NCI-H748 treated with DMSO at 0.1 percent for 48 hours (cell line): ENCODE measurements around the gene GALNT1.
A peak's percentile ranks its signal among the peaks of the same experiment; 100 is the strongest.

Experiments
- DNase-seq: peaks from one replicate; lab custom pipeline; 2025; lab: John Stamatoyannopoulos, UW

Gene GALNT1

GRCh38 chr18:35673682-35674081 is 92.1 kb downstream of the GALNT1 start:
- no peak for DNase-seq

DNA sequence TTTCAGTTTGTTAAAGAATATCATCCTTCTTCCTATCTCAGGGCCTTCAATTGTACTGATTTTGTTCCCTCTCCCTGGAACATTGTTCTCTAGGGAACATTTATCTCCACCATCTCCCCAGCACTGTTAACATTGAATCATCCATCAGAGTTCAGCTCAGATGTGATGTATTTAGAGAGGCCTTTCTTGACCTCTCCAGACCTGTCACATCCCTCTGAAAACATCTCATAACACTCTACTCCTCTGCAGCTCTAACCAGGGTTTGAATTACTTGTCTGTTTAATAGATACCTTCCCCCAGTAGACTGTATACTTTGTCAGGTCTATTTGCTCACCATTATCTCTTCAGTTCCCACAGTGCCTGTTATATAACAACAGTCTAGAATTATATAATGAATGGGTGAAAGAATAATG is 98.6 kb downstream of the GALNT1 start:
- peak; percentile 87 for DNase-seq

DNA sequence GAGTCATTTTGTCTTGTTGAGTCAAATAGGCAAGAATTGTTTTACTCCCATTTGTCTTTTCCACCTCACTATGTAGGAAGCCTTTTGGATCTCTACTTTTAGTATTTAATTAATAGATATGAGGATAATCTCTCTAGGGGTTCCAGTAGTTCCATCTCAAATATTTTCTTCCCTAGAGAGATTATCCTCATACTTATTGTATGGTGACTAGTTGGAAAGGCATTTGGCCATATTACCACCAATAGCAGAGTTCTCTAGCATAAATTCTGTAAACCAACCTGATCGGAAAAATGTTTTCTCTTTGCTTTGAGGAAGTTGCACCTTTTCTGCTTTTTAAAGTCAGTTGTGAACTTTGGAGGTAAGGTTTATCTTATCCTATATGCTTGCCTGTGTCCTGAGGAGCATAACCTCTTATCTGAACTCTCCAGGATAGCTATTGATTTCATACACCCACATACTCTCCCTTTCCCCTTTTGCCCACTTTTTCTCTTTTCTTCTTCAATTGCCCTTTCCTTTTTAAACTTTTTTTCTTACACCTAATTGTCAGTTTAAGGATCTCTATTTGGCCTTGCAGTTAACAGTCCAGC is 100.8 kb downstream of the GALNT1 start:
- no peak for DNase-seq

DNA sequence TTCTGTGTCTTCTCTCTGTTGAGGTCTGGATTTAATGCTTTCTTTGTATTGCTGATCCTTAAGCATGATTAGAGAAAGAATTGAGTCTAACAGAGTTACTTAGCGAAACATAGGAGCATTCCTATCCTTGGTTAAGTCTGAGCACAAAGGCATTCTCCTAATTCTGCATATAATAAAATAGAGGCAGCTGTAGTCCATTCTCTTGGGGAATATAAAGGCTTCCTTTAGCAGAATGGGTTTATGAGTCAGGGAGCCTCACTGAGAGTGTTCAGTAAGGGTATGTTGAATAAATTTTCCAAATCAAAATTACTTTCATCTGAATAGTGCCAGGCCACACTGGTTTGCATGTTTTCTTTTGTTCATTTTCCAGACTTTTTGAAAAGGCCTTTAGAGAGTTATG is 101.5 kb downstream of the GALNT1 start:
- no peak for DNase-seq

DNA sequence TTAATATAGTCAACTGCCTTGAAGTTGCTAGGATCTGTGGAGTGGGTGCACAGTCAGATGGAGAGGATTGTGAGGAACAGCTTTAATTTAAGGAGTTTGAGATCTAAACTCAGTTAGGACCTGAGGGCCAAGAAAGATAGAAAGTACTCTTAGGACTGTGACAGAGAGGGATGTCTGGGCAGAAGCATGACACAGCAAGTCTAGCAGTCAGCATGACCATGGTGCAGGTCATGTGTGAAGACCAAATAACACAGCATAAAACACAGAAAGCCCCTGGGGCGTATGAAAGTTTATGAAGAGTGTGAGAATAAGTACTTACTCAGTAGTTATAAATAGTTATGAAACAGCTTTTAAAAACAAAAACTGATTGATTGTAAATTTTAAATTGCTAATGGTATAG is 107.2 kb downstream of the GALNT1 start:
- no peak for DNase-seq

DNA sequence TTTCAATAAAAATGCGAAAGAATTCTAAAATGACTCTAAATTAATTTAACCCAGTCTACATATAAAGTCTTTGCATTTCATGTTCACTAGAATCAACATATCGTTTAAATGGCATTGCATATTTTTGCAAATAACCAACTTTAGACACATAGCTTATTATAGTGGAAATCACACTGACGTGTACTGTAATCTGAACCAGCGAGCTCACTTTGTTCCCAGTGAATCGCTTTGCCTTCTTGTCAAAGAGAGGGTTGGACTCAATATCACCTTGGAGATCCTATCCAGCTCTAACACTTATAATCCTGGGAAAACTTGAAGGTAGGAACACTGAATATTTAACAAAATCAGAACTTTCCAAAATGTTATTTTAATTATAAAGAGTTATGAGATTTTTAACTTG is 108.2 kb downstream of the GALNT1 start:
- DNase-seq, result no peak

- no peak for DNase-seq
These were observed 110.1 kb downstream of the GALNT1 start for GRCh38 chr18:35691625-35692024.

DNA sequence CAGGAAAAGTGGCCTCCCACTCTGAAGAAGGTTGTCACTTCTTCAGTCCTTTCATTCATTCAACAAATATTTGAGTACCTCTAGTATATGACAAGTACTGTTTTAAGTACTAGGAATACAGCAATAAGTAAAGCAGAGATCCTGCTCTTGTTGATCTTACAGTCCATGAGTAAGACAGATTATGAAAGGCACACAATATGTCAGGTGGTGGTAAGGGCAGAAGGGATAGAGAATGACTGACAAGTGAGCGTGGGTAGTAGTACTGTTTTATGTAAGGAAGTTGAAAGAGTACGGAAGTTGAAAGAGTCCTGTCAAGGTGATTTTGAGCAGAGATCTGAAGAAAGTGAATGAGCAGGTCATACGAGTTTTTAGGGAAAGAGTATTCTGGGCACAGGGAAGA is 111.3 kb downstream of the GALNT1 start:
- no peak for DNase-seq

GRCh38 chr18:35693829-35694228 is 112.3 kb downstream of the GALNT1 start:
- no peak for DNase-seq

GRCh38 chr18:35694808-35695207 is 113.3 kb downstream of the GALNT1 start:
- no peak for DNase-seq

- DNase-seq, result no peak
These were observed 113.8 kb downstream of the GALNT1 start for GRCh38 chr18:35695384-35695783.

GRCh38 chr18:35695803-35696202 is 114.3 kb downstream of the GALNT1 start:
- DNase-seq, result no peak

- no peak for DNase-seq
These were observed 114.8 kb downstream of the GALNT1 start for GRCh38 chr18:35696307-35696706.

GRCh38 chr18:35697869-35698268 is 116.3 kb downstream of the GALNT1 start:
- no peak for DNase-seq

DNA sequence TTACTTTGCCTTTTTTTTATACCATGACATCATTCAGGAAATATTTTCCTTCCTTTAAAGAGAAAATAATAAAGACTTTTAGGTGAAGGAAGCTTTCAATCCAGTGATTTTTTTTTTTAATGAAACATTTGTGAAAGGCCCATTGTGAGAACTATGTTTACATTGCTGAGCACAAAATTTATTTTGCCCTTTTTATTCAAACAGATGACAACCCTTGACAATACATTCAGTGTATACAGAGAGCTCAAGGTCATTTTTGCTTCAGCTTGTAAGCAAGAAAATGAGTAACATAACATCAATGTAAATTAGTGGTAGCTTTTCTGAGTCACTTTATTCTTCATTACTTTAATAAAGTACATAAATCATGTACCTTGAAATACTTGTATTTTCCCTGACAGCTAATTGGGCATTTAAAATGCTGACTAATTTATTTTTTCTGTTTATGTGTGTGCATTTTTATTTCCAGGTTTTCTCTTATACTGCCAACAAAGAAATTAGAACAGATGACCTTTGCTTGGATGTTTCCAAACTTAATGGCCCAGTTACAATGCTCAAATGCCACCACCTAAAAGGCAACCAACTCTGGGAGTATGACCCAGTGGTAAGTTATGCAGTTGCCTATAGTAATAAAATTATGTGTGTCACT is 121.6 kb downstream of the GALNT1 start:
- DNase-seq, result no peak

- DNase-seq, result no peak
These were observed 124.4 kb downstream of the GALNT1 start for GRCh38 chr18:35705988-35706387.

DNA sequence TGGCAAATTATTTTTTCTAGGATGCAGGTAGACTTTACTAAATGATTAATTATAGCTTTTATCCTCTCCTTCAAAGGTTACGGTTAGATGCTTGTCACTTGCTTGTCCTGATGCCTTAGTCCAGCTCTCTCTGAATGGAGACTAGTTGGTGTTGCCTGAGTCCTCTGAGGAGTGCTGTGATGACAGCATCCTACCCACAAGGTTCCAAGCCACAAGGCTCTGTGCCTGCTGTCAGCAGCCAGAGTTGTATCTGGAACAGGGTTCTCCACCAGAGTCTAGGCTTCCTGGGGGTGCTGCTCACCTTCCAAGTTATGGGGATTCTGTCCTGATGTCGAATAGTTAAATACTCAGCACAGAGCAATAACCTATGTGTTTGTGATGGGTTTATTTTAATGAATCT is 125.7 kb downstream of the GALNT1 start:
- no peak for DNase-seq

GRCh38 chr18:35707674-35708073 is 126.1 kb downstream of the GALNT1 start:
- no peak for DNase-seq

DNA sequence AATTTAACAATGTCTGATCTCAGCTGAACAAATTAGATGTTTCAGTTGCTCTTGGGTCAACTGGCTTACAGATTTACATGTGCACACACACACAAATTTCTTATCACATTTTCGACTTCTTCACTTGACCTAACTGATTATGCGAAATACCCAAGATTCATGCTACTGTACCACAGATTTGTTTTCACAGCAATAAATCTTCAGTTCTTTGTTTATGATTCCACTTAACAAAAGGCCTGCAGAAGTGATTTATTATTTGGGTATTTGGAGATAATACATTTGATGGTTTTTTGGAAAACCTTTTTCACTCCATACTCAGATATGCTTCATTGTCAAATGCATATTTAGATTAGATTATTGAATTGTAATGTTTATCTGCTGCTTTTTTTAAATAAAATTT is 129.0 kb downstream of the GALNT1 start:
- no peak for DNase-seq

GRCh38 chr18:35711227-35711626 is 129.7 kb downstream of the GALNT1 start:
- DNase-seq, result no peak

- no peak for DNase-seq
These were observed 132.0 kb downstream of the GALNT1 start for GRCh38 chr18:35713545-35713944.

DNA sequence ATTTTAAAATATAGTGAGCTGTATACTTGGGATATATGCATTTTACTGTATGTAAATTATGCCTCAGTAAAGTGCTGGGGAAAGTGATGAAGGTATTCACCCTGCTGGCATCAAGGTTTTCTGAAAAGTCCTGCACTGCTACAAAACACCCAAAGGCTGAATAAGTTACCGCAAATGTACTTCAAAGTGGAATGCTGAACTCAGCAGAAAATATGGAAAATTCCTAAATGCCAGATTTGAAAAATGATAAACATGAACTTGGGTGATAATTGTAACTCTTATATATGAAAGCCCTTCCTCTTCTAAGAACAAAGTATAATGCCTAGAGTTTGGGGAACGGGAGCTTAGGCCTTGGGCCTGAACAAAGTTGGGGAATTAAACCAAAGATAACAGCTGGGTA is 133.0 kb downstream of the GALNT1 start:
- DNase-seq, result no peak

- no peak for DNase-seq
These were observed 133.6 kb downstream of the GALNT1 start for GRCh38 chr18:35715139-35715538.

DNA sequence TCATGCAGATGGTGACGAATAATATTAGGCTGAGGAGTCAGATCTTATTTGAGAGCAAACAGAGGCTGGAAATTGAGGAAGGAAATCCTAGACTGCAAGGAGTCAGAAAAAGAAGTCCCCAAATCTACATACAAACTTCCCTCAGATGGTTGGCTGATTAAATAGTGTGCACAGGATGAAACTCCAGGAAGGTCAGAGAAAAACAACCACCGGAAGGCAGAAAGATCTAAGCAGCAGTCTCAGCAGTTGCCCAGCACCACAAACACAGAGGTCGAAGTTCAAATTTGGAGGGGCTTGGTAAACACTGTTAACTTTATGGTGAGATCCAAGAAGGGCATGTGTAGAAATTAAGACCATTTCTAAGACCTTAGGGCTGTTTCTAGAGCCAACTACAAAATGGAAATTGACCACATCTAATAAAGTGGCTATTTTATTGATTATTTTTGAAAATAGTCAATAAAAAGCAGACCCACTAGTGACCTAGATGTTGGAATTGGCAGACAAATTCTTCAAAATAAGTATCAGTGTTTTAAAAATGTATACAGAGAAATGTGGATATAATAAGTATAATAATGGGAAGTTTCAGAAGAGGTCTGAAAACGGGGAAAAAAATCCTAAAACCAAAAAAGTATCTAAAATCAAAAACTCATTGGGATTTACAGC is 134.8 kb downstream of the GALNT1 start:
- no peak for DNase-seq
